Vagina (tissue), 2 donors: ENCODE data around the gene SLC39A11.

ENCODE experiments used
- POLR2A ChIP-seq, 2 donors: fragments of 450-650 bp; IDR thresholded peaks; one replicate each; pipeline ENCODE4 v1.6.1; 2017; ENCODE audit warnings: antibody characterized with exemption in 2 of 2, mild to moderate bottlenecking in 2 of 2, moderate library complexity in 2 of 2
- POLR2AphosphoS5 ChIP-seq, 2 donors: sonication (generic); formaldehyde crosslinking; IDR thresholded peaks; one replicate each; pipeline ENCODE4 v1.9.0; 2017; ENCODE audit warnings: antibody characterized with exemption in 2 of 2, mild to moderate bottlenecking in 2 of 2, low read depth in 1 of 2; ENCODE audit not compliant: insufficient read depth in 1 of 2
- TF ChIP-seq, protein P1 (sequence below), 3 experiments: fragments of 450-650 bp in 2 of 3; fragments of 200-600 bp in 1 of 3; sonication (generic) in 1 of 3; IDR thresholded peaks; one replicate each; pipeline ENCODE4 v1.5.1; 2017 to 2019; ENCODE audit warnings: antibody characterized with exemption in 3 of 3, mild to moderate bottlenecking in 2 of 3, moderate library complexity in 2 of 3

DNA sequence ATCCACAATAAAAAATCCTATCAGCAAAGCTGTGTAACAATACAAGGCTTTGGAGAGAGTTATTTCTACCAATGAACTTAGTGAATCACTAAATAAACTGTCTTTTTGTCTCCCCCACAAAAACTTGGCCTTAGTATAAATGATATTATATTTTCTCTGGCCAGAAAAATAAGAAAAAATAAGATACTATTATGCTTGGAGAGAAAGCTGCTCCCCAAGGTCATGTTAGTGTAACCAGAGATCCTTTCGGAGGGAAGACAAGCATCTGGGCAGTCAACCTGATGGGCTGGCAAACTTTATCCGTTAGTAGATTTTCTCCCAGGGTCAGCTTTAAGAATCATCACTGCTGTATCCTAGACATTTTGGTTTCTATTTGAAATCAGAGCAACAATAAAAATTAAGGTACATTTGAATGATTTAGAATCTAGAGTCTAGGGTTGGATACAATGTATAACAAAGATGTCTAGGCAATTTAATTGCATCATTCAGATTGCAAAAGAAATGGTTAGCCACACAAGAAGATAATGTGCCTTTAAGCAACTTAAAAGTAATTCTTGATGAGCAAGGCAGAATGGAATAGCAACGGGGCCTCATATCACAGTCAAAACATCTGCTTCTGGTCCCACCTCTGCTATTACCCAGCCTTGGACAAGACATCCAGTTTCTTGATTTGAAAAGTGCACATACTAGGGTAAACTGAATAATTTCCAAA is 280.4 kb downstream of the SLC39A11 start:
- TF ChIP-seq POLR2AphosphoS5 (IDR thresholded peaks at IDR 0.05; ENCODE audit: insufficient read depth in 1 of 2, low read depth in 1 of 2) (no peak), POLR2A (IDR thresholded peaks at IDR 0.05) (no peak)
- TF ChIP-seq, protein P1, sequence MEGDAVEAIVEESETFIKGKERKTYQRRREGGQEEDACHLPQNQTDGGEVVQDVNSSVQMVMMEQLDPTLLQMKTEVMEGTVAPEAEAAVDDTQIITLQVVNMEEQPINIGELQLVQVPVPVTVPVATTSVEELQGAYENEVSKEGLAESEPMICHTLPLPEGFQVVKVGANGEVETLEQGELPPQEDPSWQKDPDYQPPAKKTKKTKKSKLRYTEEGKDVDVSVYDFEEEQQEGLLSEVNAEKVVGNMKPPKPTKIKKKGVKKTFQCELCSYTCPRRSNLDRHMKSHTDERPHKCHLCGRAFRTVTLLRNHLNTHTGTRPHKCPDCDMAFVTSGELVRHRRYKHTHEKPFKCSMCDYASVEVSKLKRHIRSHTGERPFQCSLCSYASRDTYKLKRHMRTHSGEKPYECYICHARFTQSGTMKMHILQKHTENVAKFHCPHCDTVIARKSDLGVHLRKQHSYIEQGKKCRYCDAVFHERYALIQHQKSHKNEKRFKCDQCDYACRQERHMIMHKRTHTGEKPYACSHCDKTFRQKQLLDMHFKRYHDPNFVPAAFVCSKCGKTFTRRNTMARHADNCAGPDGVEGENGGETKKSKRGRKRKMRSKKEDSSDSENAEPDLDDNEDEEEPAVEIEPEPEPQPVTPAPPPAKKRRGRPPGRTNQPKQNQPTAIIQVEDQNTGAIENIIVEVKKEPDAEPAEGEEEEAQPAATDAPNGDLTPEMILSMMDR (IDR thresholded peaks at IDR 0.05) = no peak
